ENCODE results near the gene ANKRD33B.

Gene ANKRD33B

DNA sequence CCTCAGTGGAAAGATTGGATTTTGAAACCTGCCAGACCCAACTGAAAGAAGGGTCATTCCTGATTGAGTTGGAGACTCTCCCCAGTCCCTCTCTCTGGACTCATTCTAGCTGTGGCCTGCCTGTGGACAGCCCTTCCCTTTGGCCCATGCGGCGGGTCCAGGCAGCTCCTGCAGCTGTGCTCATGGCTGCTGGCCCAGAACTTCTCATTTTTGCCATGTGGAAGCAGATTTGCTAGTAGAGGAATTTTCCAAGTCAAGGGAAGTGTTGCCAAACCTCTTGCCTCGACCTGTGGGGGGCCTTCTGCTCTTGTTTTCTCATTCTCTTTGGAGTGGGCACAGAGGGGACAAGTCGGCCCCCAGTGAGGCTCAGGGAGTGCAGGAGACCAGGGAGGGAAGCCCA, 89.2 kb downstream of the ANKRD33B start:
- no peak for ATAC-seq (ENCODE audit: low read depth)
- no peaks in the 10 kb centered on the region for H3K27me3 Mint-ChIP-seq
- DNase-seq (ENCODE audit: low spot score in 2 of 2) = no peak
- H3K4me1 Mint-ChIP-seq = peaks cover 5% of the 10 kb centered on the region
- no peaks in the 10 kb centered on the region for H3K9me3 Mint-ChIP-seq
- no peak overlapping the region for H3K27ac Mint-ChIP-seq
- H3K36me3 Mint-ChIP-seq = peaks cover 13% of the 10 kb centered on the region
- no peak overlapping the region for H3K4me3 Mint-ChIP-seq

DNA sequence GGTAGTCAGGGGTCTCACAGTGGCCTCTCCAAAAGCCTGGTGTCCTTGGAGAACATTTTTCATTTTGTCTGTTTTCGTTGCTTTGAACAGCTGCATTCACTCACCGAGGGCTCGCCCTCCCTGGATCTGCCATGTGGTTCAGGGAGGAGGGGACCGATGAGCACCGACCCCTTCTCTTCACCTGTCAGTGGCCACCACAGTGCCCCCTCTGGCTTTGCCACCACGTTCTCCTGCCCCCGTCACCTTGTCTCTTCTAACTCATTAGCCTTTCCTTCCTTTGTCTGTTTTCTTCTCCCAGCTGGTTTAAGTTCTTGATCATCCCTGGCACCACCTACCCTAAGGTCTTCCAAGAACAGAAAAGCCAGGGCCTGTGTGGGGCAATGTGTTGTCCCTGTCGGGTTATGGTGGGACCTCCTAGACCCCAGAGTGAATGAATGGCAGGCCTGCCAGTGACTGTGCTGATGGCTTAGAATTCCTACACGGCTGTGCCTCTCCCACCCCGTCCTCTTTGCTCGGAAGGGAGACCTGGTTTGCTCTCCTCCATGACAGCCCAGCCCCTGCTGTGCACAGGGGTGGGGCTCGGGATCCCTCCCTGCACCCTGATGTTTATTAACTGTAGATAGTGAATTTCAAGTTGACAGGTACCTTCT, 90.0 kb downstream of the ANKRD33B start:
- Mint-ChIP-seq H3K27ac (no peak overlapping the region), H3K27me3 (no peaks in the 10 kb centered on the region), H3K36me3 (peaks cover 13% of the 10 kb centered on the region), H3K4me1 (peaks cover 5% of the 10 kb centered on the region), H3K9me3 (no peaks in the 10 kb centered on the region), H3K4me3 (no peak overlapping the region)
- ATAC-seq (ENCODE audit: low read depth) = no peak
- no peak for DNase-seq (ENCODE audit: low spot score in 2 of 2)

DNA sequence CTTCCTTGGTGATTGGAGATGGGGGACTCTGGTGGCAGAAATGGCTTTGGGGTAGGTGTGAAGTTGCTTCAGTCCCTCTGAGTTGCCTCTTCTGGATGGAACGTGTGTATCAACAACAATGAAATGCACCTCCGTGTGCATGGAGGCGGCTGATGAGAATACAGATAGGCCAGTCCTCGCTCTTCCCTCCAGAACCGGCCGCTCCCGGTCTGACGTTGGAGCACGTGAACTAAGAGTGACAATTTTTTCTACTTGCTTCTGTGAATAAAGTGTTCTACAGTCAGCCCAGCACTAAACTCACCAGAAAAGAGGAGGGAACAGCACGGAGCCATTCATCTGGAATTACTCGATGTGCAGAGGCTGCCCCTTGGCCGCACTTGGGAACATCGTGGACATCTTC, 90.7 kb downstream of the ANKRD33B start:
- Mint-ChIP-seq H3K36me3 (peaks cover 13% of the 10 kb centered on the region), H3K4me3 (no peak overlapping the region), H3K9me3 (no peaks in the 10 kb centered on the region), H3K4me1 (peaks cover 5% of the 10 kb centered on the region), H3K27me3 (no peaks in the 10 kb centered on the region), H3K27ac (no peak overlapping the region)
- DNase-seq (ENCODE audit: low spot score in 2 of 2) (no peak), ATAC-seq (ENCODE audit: low read depth) (no peak)

DNA sequence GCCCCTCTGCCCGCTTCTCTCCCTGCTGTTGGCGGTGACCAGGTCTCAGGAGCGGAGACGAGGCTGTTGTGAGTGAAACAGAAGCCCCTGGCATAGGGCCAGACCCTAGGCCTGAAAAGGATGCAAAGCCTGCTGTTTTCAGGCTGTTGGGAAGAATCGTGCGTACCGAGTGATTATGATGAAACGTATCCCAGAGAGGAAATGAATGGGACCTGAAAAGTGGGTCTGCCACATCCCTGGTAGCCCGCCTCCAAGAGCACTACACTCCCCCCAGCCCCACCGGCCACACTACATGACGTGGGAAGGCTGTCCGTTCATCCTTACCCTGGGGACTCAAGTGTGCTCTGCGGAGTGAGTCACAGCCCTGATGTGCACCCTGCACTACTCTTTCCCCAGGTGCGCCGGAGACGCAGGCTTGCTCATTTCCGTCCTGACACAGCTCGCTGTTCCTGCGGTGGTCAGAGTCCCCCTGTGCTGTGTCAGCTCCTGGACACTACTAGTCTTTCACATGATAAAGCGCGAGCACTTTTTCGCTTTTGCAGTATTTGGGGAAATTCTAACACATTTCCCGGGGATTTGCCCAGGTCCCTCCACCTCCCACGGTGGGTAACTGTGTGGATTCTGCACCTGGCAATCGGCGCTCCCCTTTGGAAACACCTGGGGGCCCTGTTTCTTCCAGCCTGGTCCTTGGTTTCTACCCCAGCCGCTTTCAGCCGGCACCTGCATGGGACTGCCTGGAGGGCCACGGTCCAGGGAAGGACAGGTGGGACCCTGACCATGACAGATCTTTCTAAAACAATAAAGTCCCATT, 91.5 kb downstream of the ANKRD33B start:
- peak overlapping the region; percentile 41 for H3K27ac Mint-ChIP-seq
- H3K27me3 Mint-ChIP-seq = no peaks in the 10 kb centered on the region
- H3K9me3 Mint-ChIP-seq = no peaks in the 10 kb centered on the region
- peaks cover 5% of the 10 kb centered on the region for H3K4me1 Mint-ChIP-seq
- ATAC-seq (ENCODE audit: low read depth) (peak; percentile 74), DNase-seq (ENCODE audit: low spot score in 2 of 2) (no peak)
- no peak overlapping the region for H3K4me3 Mint-ChIP-seq
- H3K36me3 Mint-ChIP-seq = peaks cover 11% of the 10 kb centered on the region

- Mint-ChIP-seq H3K27ac (peak overlapping the region; percentile 41), H3K9me3 (no peaks in the 10 kb centered on the region), H3K36me3 (peaks cover 5% of the 10 kb centered on the region), H3K4me1 (peaks cover 8% of the 10 kb centered on the region), H3K4me3 (no peak overlapping the region), H3K27me3 (no peaks in the 10 kb centered on the region)
- ATAC-seq (ENCODE audit: low read depth) (no peak), DNase-seq (ENCODE audit: low spot score in 2 of 2) (no peak)
These were observed 92.3 kb downstream of the ANKRD33B start for GRCh38 chr5:10655972-10656830.

- no peak overlapping the region for H3K27ac Mint-ChIP-seq
- no peaks in the 10 kb centered on the region for H3K9me3 Mint-ChIP-seq
- H3K36me3 Mint-ChIP-seq = peaks cover 3% of the 10 kb centered on the region
- no peak overlapping the region for H3K4me3 Mint-ChIP-seq
- H3K4me1 Mint-ChIP-seq = peaks cover 11% of the 10 kb centered on the region
- no peaks in the 10 kb centered on the region for H3K27me3 Mint-ChIP-seq
- DNase-seq (ENCODE audit: low spot score in 2 of 2) = no peak
- no peak for ATAC-seq (ENCODE audit: low read depth)
These were observed 94.4 kb downstream of the ANKRD33B start for GRCh38 chr5:10658265-10658664.

- ATAC-seq (ENCODE audit: low read depth) = no peak
- H3K4me1 Mint-ChIP-seq = peaks cover 8% of the 10 kb centered on the region
- no peaks in the 10 kb centered on the region for H3K36me3 Mint-ChIP-seq
- H3K27me3 Mint-ChIP-seq = peaks cover 1% of the 10 kb centered on the region
- H3K27ac Mint-ChIP-seq = no peak overlapping the region
- no peaks in the 10 kb centered on the region for H3K9me3 Mint-ChIP-seq
- H3K4me3 Mint-ChIP-seq = no peak overlapping the region
- DNase-seq (ENCODE audit: low spot score in 2 of 2) = no peak
These were observed 96.3 kb downstream of the ANKRD33B start for GRCh38 chr5:10660135-10660534.

GRCh38 chr5:10660720-10661387, 97.0 kb downstream of the ANKRD33B start:
- H3K27ac Mint-ChIP-seq = no peak overlapping the region
- ATAC-seq (ENCODE audit: low read depth) (peak; percentile 35), DNase-seq (ENCODE audit: low spot score in 2 of 2) (no peak)
- no peaks in the 10 kb centered on the region for H3K9me3 Mint-ChIP-seq
- no peaks in the 10 kb centered on the region for H3K36me3 Mint-ChIP-seq
- H3K4me1 Mint-ChIP-seq = peaks cover 6% of the 10 kb centered on the region
- peaks cover 1% of the 10 kb centered on the region for H3K27me3 Mint-ChIP-seq
- no peak overlapping the region for H3K4me3 Mint-ChIP-seq

DNA sequence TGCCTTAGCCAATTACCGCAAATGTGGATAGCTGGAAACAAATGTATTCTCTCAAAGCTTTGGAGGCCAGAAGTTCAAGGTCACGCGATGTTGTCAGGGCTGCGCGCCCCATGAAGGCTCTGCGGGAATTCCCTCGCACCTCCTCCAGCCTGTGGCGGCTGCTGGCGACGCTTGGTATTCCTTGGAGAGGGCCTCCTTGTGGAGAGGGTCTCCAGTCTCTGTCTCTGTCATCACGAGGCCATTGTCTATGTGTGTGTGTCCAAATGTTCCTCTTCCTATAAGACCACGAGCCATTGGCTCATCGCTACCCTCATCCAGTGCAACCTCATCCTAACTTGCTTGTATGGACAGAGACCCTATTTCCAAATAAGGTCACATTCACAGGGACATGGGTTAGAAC, 97.5 kb downstream of the ANKRD33B start:
- Mint-ChIP-seq H3K36me3 (no peaks in the 10 kb centered on the region), H3K27ac (no peak overlapping the region), H3K27me3 (peaks cover 1% of the 10 kb centered on the region), H3K4me1 (peaks cover 6% of the 10 kb centered on the region), H3K4me3 (no peak overlapping the region), H3K9me3 (no peaks in the 10 kb centered on the region)
- ATAC-seq (ENCODE audit: low read depth) (no peak), DNase-seq (ENCODE audit: low spot score in 2 of 2) (no peak)

GRCh38 chr5:10662083-10662482, 98.2 kb downstream of the ANKRD33B start:
- Mint-ChIP-seq H3K27ac (no peak overlapping the region), H3K36me3 (no peaks in the 10 kb centered on the region), H3K4me3 (no peak overlapping the region), H3K4me1 (peaks cover 6% of the 10 kb centered on the region), H3K9me3 (no peaks in the 10 kb centered on the region), H3K27me3 (peaks cover 1% of the 10 kb centered on the region)
- no peak for ATAC-seq (ENCODE audit: low read depth)
- DNase-seq (ENCODE audit: low spot score in 2 of 2) = no peak

- ATAC-seq (ENCODE audit: low read depth) = no peak
- Mint-ChIP-seq H3K4me1 (peaks cover 6% of the 10 kb centered on the region), H3K9me3 (no peaks in the 10 kb centered on the region), H3K27me3 (peaks cover 1% of the 10 kb centered on the region), H3K36me3 (no peaks in the 10 kb centered on the region), H3K27ac (no peak overlapping the region), H3K4me3 (no peak overlapping the region)
- DNase-seq (ENCODE audit: low spot score in 2 of 2) = no peak
These were observed 99.0 kb downstream of the ANKRD33B start for GRCh38 chr5:10662661-10663488.

- peaks cover 1% of the 10 kb centered on the region for H3K27me3 Mint-ChIP-seq
- DNase-seq (ENCODE audit: low spot score in 2 of 2) (no peak), ATAC-seq (ENCODE audit: low read depth) (no peak)
These were observed 99.8 kb downstream of the ANKRD33B start for GRCh38 chr5:10663489-10664179.

More at GRCh38 chr5:10663489-10664179, 99.8 kb downstream of the ANKRD33B start:
- H3K36me3 Mint-ChIP-seq = no peaks in the 10 kb centered on the region
- no peak overlapping the region for H3K4me3 Mint-ChIP-seq
- no peaks in the 10 kb centered on the region for H3K9me3 Mint-ChIP-seq
- H3K4me1 Mint-ChIP-seq = peaks cover 6% of the 10 kb centered on the region
- H3K27ac Mint-ChIP-seq = no peak overlapping the region

All from memory B cell (primary cell).